Pancreas (tissue), 10 donors: ENCODE measurements around the gene KIFAP3. TPM values are rescaled to one million over a fixed set of nuclear protein-coding genes. Genes with fewer than 3 reads are reported as not detected.

ENCODE experiments used
- ATAC-seq, 4 donors: fragments of 200-7000 bp; cut with Tn5 transposase; one replicate each; pipeline versions ENCODE4 v1.8.0 to v1.9.1; 2020; ENCODE audit warnings: mild to moderate bottlenecking in 4 of 4, moderate library complexity in 4 of 4
- DNase-seq, 6 donors: peaks; one replicate each; pipeline ENCODE4 v3.0.0-alpha.2; 2020
- FAIRE-seq: peaks from 2 replicates; lab custom pipeline; 2012; peaks lifted over from hg19 to GRCh38; lab: Jason Lieb, UNC
- H3K27ac ChIP-seq, 4 donors: fragments of 200-600 bp; sonication (generic); 1 replicate in 3 of 4; 2 replicates in 1 of 4; pipeline versions ENCODE4 v1.5.0 to v1.8.0; 2020
- H3K27me3 ChIP-seq, 4 donors: fragments of 200-600 bp; one replicate each; pipeline ENCODE4 v1.8.0; 2021
- H3K36me3 ChIP-seq, 3 donors: fragments of 200-600 bp; sonication (generic) in 1 of 3; one replicate each; pipeline versions ENCODE4 v1.5.0 to v1.8.0; 2020 to 2021
- H3K4me1 ChIP-seq, 3 donors: fragments of 200-600 bp; one replicate each; pipeline ENCODE4 v1.8.0; 2021
- H3K4me3 ChIP-seq, 4 donors: fragments of 200-600 bp; sonication (generic) in 2 of 4; one replicate each; pipeline versions ENCODE4 v1.5.0 to v1.8.0; 2020 to 2021
- H3K9me3 ChIP-seq, 4 donors: fragments of 200-600 bp; one replicate each; pipeline ENCODE4 v1.8.0; 2021
- CTCF ChIP-seq, 4 donors: fragments of 200-600 bp; sonication (generic) in 3 of 4; IDR thresholded peaks; one replicate each; pipeline versions ENCODE4 v1.5.0 to v1.8.0; 2021; ENCODE audit warnings: antibody characterized with exemption in 4 of 4
- WGBS, 2 donors: extraction: QIAGEN DNeasy Blood & Tissue Kit; methylation state at CpG; one replicate each; pipeline ENCODE4 v1.1.7; 2013; 5-methylcytosine and 5-hydroxymethylcytosine counted together
- intact Hi-C, 3 donors: fragments of 100-400 bp; cut with DNase I; formaldehyde crosslinking; loops; one replicate each; pipeline versions ENCODE4 v1.11.1 to v1.14.2; 2022
- polyA plus RNA-seq, 2 donors: library from polyadenylated mRNA; stranded (reverse); fragments of 200-250 nt; gene quantifications; one replicate each; pipeline ENCODE4 v1.2.3, GENCODE V29; 2013
- total RNA-seq, 6 donors: library from RNA; stranded (reverse); fragmentation: NEBNext Ultra II Directional in 4 of 6; extraction: Animal tissue kit (Norgen Biotek cat#: 25700) in 4 of 6; gene quantifications; one replicate each; pipeline versions ENCODE4 v1.2.1 to v1.2.4, GENCODE V29; 2021 to 2023
- donor health status: healthy with polysubstance abuse.
- donor health status: DM: no; HTN: no; CAD: no; lungs with moderate emphysema.
- donor health status: DM: no; HTN: no; CAD: no.
- donor health status: control.
- donor health status: control.
- donor health status: Bipolar disorder and iron deficiency.
- donor health status: DM: yes; HTN: yes; CAD: no.
- donor health status: DM: no; HTN: no; CAD: no.
- donor health status: DM: no; HTN: no; CAD: no.
- donor health status: DM: yes; HTN: yes; CAD: no.

KIFAP3 gene
- total and polyA plus RNA-seq, 8 donors, result 6.7 to 18.5 (median 11.6) TPM

GRCh38 chr1:169885207-169885606 lies 189.3 kb downstream of the KIFAP3 start:
- no peak overlapping the region for H3K27ac ChIP-seq
- DNase-seq, result no peak
- H3K9me3 ChIP-seq, result no peaks in the 10 kb centered on the region
- WGBS, 2 donors, result 89 to 94% methylated on average over 2 of the region's 2 CpGs
- peaks cover 5 to 26% (median 17%) of the 10 kb centered on the region in 3 donors for H3K4me1 ChIP-seq
- ATAC-seq, result no peak
- intact Hi-C loops, result no loop called here
- H3K27me3 ChIP-seq, result no peaks in the 10 kb centered on the region
- TF ChIP-seq CTCF (IDR thresholded peaks at IDR 0.05), result no peak
- no peak for FAIRE-seq
- no peak overlapping the region for H3K4me3 ChIP-seq
- peaks cover 0 to 6% (median 0%) of the 10 kb centered on the region in 3 donors for H3K36me3 ChIP-seq

- no peaks in the 10 kb centered on the region for H3K27me3 ChIP-seq
- no peak overlapping the region for H3K27ac ChIP-seq
- no peak for DNase-seq
- peaks cover 0 to 21% (median 12%) of the 10 kb centered on the region in 3 donors for H3K4me1 ChIP-seq
- no peaks in the 10 kb centered on the region for H3K9me3 ChIP-seq
- intact Hi-C loops, result no loop called here
- no peak for ATAC-seq
- no peak overlapping the region for H3K4me3 ChIP-seq
- FAIRE-seq, result no peak
- peaks cover 0 to 6% (median 0%) of the 10 kb centered on the region in 3 donors for H3K36me3 ChIP-seq
- TF ChIP-seq CTCF (IDR thresholded peaks at IDR 0.05), result no peak
Observed at GRCh38 chr1:169884634-169885033, 189.9 kb downstream of the KIFAP3 start.

- DNase-seq (peak in 1 of 6 donors; percentile 64), FAIRE-seq (no peak), ATAC-seq (no peak)
- no peaks in the 10 kb centered on the region for H3K4me1 ChIP-seq
- H3K27ac ChIP-seq, result no peak overlapping the region
- intact Hi-C loops, result no loop called here
- H3K9me3 ChIP-seq, result no peaks in the 10 kb centered on the region
- 90 to 95% methylated on average over 17 to 20 of the region's 20 CpGs for WGBS, 2 donors
- no peak for TF ChIP-seq CTCF (IDR thresholded peaks at IDR 0.05)
- no peak overlapping the region for H3K4me3 ChIP-seq
- H3K27me3 ChIP-seq, result no peaks in the 10 kb centered on the region
- peaks cover 0 to 13% (median 0%) of the 10 kb centered on the region in 3 donors for H3K36me3 ChIP-seq
Observed at GRCh38 chr1:169882039-169882511, 192.4 kb downstream of the KIFAP3 start.

GRCh38 chr1:169879034-169879840 lies 195.3 kb downstream of the KIFAP3 start:
- H3K27ac ChIP-seq, result no peak overlapping the region
- peaks cover 0 to 27% (median 7%) of the 10 kb centered on the region in 3 donors for H3K36me3 ChIP-seq
- DNase-seq (no peak), FAIRE-seq (no peak), ATAC-seq (no peak)
- no peaks in the 10 kb centered on the region for H3K27me3 ChIP-seq
- no peak for TF ChIP-seq CTCF (IDR thresholded peaks at IDR 0.05)
- H3K4me1 ChIP-seq, result no peaks in the 10 kb centered on the region
- WGBS, 2 donors, result 87 to 93% methylated on average over 4 of the region's 4 CpGs
- no peaks in the 10 kb centered on the region for H3K9me3 ChIP-seq
- intact Hi-C loops, result no loop called here
- no peak overlapping the region for H3K4me3 ChIP-seq

GRCh38 chr1:169878498-169878897 lies 196.0 kb downstream of the KIFAP3 start:
- DNase-seq, result no peak
- Histone ChIP-seq H3K9me3 (no peaks in the 10 kb centered on the region), H3K4me1 (no peaks in the 10 kb centered on the region), H3K36me3 (peaks cover 0 to 34% (median 11%) of the 10 kb centered on the region in 3 donors), H3K27ac (no peak overlapping the region), H3K27me3 (no peaks in the 10 kb centered on the region), H3K4me3 (no peak overlapping the region)
- 90 to 94% methylated on average over 4 of the region's 4 CpGs for WGBS, 2 donors
- intact Hi-C loops, result no loop called here
- ATAC-seq, result no peak
- TF ChIP-seq CTCF (IDR thresholded peaks at IDR 0.05), result no peak
- FAIRE-seq, result no peak
